Erythroblast (primary cell): ENCODE measurements around the gene NLRP6.

Source experiments
- GATA1 ChIP-seq: IDR thresholded peaks from 2 replicates; pipeline ENCODE4 v1.6.1; 2011; ENCODE audit warnings: low read depth, mild to moderate bottlenecking, control low read depth, low read length, moderate library complexity
- POLR2A ChIP-seq: IDR thresholded peaks from 2 replicates; pipeline ENCODE4 v1.6.1; 2011; ENCODE audit warnings: mild to moderate bottlenecking, low read length

DNA sequence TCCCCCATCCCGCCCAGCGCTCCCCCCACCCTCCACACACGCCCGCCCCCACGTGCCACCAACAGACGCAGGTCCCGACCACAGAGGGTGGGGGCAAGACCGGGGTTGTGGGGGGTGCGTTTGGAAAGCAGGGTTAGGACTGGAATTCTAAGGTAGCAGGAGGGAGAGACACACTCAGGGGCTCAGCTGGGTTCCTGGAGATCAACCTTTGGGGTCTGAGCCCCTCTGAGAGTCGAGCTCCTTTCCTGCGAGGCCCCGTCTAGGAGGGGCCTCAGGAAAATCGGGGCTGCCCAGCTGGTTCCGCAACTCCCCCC is 11.1 kb downstream of the NLRP6 start:
- TF ChIP-seq POLR2A (no peak), GATA1 (no peak)
